ENCODE results near the gene POLR1B.
"Not testable (repeated sequence)": the region's sequence is repeated elsewhere in the genome, so short reads cannot be mapped to it uniquely, and the experiment has no call there.

POLR1B gene, protein sequence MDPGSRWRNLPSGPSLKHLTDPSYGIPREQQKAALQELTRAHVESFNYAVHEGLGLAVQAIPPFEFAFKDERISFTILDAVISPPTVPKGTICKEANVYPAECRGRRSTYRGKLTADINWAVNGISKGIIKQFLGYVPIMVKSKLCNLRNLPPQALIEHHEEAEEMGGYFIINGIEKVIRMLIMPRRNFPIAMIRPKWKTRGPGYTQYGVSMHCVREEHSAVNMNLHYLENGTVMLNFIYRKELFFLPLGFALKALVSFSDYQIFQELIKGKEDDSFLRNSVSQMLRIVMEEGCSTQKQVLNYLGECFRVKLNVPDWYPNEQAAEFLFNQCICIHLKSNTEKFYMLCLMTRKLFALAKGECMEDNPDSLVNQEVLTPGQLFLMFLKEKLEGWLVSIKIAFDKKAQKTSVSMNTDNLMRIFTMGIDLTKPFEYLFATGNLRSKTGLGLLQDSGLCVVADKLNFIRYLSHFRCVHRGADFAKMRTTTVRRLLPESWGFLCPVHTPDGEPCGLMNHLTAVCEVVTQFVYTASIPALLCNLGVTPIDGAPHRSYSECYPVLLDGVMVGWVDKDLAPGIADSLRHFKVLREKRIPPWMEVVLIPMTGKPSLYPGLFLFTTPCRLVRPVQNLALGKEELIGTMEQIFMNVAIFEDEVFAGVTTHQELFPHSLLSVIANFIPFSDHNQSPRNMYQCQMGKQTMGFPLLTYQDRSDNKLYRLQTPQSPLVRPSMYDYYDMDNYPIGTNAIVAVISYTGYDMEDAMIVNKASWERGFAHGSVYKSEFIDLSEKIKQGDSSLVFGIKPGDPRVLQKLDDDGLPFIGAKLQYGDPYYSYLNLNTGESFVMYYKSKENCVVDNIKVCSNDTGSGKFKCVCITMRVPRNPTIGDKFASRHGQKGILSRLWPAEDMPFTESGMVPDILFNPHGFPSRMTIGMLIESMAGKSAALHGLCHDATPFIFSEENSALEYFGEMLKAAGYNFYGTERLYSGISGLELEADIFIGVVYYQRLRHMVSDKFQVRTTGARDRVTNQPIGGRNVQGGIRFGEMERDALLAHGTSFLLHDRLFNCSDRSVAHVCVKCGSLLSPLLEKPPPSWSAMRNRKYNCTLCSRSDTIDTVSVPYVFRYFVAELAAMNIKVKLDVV

DNA sequence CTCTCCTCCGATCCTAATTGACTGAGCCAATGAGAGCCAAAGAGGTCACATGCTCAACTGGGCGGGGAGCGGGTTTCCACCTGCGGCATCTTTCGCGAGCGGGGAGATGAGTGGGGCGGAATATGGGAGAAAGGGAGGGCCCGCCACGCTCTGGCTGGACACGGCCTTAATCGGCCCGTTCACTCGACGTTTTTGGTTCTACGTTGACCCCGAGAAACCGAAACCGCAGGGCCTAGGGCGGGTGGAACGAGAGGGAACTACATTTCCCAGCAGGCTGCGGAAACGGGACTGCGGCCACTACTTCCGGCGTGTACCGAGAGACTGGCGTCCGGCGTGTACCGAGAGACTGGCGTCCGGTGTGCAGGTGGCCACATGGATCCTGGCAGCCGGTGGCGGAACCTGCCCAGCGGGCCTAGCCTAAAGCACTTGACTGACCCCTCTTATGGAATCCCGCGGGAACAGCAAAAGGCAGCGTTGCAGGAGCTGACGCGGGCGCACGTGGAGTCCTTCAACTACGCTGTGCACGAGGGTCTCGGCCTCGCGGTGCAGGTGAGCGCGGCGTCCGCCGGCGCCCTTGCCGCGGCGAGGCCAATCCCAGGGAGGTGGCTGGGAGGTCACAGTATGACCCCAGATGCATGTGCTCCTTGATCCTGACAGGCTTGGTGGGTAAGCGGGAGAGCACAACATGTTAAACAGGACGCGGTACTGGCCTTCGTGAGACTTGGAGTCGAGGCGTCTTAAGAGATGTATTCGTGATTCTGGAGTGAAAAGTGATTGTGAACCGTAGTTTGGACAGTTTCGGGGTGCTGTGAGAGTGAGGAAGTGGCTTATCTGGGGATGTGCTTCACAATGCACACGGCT lies at the start of gene POLR1B:
Gene POLR1B, plus strand, starts transcription at position 343 of the 861 bp plus-strand sequence. Its CDS starts 30 bp downstream, at position 373.
- peak; percentile 24 for DNase-seq (ENCODE audit: low read depth)
- TF ChIP-seq, protein P1, sequence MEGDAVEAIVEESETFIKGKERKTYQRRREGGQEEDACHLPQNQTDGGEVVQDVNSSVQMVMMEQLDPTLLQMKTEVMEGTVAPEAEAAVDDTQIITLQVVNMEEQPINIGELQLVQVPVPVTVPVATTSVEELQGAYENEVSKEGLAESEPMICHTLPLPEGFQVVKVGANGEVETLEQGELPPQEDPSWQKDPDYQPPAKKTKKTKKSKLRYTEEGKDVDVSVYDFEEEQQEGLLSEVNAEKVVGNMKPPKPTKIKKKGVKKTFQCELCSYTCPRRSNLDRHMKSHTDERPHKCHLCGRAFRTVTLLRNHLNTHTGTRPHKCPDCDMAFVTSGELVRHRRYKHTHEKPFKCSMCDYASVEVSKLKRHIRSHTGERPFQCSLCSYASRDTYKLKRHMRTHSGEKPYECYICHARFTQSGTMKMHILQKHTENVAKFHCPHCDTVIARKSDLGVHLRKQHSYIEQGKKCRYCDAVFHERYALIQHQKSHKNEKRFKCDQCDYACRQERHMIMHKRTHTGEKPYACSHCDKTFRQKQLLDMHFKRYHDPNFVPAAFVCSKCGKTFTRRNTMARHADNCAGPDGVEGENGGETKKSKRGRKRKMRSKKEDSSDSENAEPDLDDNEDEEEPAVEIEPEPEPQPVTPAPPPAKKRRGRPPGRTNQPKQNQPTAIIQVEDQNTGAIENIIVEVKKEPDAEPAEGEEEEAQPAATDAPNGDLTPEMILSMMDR (IDR thresholded peaks at IDR 0.05; ENCODE audit: control insufficient read depth, insufficient read depth, low read depth, low read length, missing control alignments): no peak

DNA sequence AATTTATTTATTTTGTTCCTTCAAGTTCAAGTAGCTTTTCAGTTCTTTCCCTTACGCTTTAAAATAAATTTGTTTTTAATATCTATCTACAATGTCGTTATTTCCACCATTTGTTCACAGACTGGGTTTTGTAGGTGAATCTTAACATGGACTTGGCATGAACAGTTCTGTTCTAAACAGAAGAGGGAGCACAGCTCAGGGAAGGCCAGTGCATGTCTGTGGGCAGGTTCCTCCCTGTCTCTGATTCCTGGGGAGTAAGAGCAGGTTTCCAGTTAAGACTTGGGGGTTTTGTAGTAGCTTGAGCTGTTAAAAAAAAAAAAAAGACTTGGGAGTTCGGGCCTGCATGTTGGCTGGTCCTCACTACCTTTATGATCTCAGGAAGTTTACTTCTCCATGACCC lies 49.2 kb upstream of the POLR1B start:
- no peak overlapping the region for H3K4me3 ChIP-seq (ENCODE audit: control insufficient read depth, low read depth, low read length)
- TF ChIP-seq, protein P1 (IDR thresholded peaks at IDR 0.05; ENCODE audit: control insufficient read depth, insufficient read depth, low read depth, low read length, missing control alignments): no peak
- DNase-seq (ENCODE audit: low read depth): no peak

More for the DNA sequence above, at the start of gene POLR1B:
- H3K4me3 ChIP-seq (ENCODE audit: control insufficient read depth, low read depth, low read length): peak within 1 kb of the TSS; percentile 97

- DNase-seq (ENCODE audit: low read depth): no peak
- H3K4me3 ChIP-seq (ENCODE audit: control insufficient read depth, low read depth, low read length): no peak overlapping the region
- TF ChIP-seq, protein P1 (IDR thresholded peaks at IDR 0.05; ENCODE audit: control insufficient read depth, insufficient read depth, low read depth, low read length, missing control alignments): no peak
These were observed 48.2 kb upstream of the POLR1B start for GRCh38 chr2:112493858-112494648.

DNA sequence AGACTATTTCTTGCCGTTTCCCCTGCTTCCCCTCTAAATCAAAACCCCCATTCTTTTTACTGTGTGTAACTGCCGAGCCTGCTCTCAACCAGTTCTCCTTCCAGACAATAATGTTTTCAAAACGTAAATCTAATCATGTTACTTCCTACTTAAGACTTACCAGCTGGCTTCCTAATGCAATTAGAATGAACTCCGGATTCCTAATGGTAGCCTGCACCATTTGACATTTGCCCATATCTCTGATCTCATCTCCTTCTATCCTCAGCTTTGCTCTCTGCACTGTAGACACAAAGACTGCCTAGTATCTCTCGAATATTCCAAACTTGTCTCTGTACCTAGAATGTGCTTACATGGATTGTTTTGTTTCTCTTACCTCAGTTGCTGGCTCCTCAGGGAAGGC lies 47.4 kb upstream of the POLR1B start:
- TF ChIP-seq, protein P1 (IDR thresholded peaks at IDR 0.05; ENCODE audit: control insufficient read depth, insufficient read depth, low read depth, low read length, missing control alignments): no peak
- DNase-seq (ENCODE audit: low read depth): no peak
- H3K4me3 ChIP-seq (ENCODE audit: control insufficient read depth, low read depth, low read length): no peak overlapping the region

DNA sequence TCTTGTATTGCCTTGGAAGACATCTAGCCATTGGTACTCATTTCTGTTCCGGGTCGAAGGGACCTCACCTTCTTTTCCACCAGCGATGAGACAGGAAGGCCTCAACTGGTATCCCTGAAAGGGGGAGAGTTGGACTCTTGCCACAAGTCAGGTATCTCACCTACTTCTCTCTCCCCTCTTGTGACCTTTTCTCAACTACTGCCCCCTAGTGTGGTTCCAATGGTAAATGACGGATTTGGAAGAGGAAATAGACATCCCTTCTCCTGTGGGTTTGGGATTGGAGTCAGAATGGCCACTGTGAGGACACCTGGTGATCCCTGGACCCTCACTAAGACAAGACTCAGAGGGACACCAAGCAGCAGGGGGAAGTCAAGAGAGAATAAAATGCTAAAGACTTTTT lies 46.4 kb upstream of the POLR1B start:
- not testable (repeated sequence) for DNase-seq (ENCODE audit: low read depth); H3K4me3 ChIP-seq (ENCODE audit: control insufficient read depth, low read depth, low read length)

GRCh38 chr2:112500850-112501484 lies 41.3 kb upstream of the POLR1B start:
- TF ChIP-seq, protein P1 (IDR thresholded peaks at IDR 0.05; ENCODE audit: control insufficient read depth, insufficient read depth, low read depth, low read length, missing control alignments): peak; percentile 48
- not testable (repeated sequence) for DNase-seq (ENCODE audit: low read depth); H3K4me3 ChIP-seq (ENCODE audit: control insufficient read depth, low read depth, low read length)

DNA sequence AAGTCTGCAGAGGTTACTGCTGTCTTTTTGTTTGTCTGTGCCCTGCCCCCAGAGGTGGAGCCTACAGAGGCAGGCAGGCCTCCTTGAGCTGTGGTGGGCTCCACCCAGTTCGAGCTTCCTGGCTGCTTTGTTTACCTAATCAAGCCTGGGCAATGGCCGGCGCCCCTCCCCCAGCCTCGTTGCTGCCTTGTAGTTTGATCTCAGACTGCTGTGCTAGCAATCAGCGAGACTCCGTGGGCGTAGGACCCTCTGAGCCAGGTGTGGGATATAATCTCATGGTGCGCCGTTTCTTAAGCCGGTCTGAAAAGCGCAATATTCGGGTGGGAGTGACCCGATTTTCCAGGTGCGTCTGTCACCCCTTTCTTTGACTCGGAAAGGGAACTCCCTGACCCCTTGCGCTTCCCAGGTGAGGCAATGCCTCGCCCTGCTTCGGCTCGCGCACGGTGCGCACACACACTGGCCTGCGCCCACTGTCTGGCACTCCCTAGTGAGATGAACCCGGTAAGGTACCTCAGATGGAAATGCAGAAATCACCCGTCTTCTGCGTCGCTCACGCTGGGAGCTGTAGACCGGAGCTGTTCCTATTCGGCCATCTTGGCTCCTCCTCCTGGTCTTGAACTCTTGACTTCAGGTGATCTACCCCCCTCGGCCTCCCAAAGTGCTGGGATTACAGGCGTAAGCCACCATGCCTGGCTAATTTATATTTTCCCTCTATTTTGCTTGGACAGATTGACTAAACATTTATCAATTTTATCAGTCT lies 32.8 kb upstream of the POLR1B start:
- H3K4me3 ChIP-seq (ENCODE audit: control insufficient read depth, low read depth, low read length); DNase-seq (ENCODE audit: low read depth): not testable (repeated sequence)
